ENCODE data around the gene MRPL10. TPM values are rescaled to one million over a fixed set of nuclear protein-coding genes. Genes with fewer than 3 reads are reported as not detected.
A peak's percentile ranks its signal among the peaks of the same experiment; 100 is the strongest.

Gene MRPL10
- total RNA-seq, 1 experiment from 2014 or later = 67.2 TPM

GRCh38 chr17:47812146-47812920 lies 19.0 kb downstream of the MRPL10 start:
- peak; percentile 24 for DNase-seq
- Histone ChIP-seq H3K14ac (ENCODE audit: insufficient read depth, low read length) (no peak overlapping the region), H3K18ac (ENCODE audit: insufficient read length, low read depth, low read length) (no peak overlapping the region)

More at GRCh38 chr17:47812146-47812920, 19.0 kb downstream of the MRPL10 start:
- H2BK15ac ChIP-seq (ENCODE audit: low read depth, low read length) = no peak overlapping the region
- H3K27ac Mint-ChIP-seq = peak overlapping the region in 2 of 3 experiments; percentile 28 to 82; a peak in 2 of 7 replicates
- peaks cover 6 to 7% of the 10 kb centered on the region in 2 experiments; a peak in 3 of 4 replicates for H3K4me1 Mint-ChIP-seq
- no peak overlapping the region for H4K5ac ChIP-seq (ENCODE audit: insufficient read length, low read depth, low read length)
- H4K91ac ChIP-seq (ENCODE audit: insufficient read length, low read depth, low read length) = no peak overlapping the region
- H3K23me2 ChIP-seq (ENCODE audit: insufficient read length, low read depth, low read length, poor library complexity, severe bottlenecking) = no peaks in the 10 kb centered on the region
- H3K79me2 ChIP-seq (ENCODE audit: insufficient read depth, low read length) = no peaks in the 10 kb centered on the region
- no peak overlapping the region for H2BK12ac ChIP-seq (ENCODE audit: insufficient read length, low read depth, low read length)
- H2AK5ac ChIP-seq (ENCODE audit: insufficient read length, low read length) = no peak overlapping the region
- no peak overlapping the region for H3T11ph ChIP-seq (ENCODE audit: low read length)
- no peak for TF ChIP-seq CTCF (conservative IDR thresholded peaks at IDR 0.05)
- no peak overlapping the region for H3K56ac ChIP-seq (ENCODE audit: insufficient read length, low read depth, low read length)
- H3K36me3 Mint-ChIP-seq (ENCODE audit: insufficient read depth in 1 of 3, low read depth in 3 of 3) = peaks cover 0 to 27% (median 4%) of the 10 kb centered on the region in 3 experiments; a peak in 6 of 7 replicates
- no peak overlapping the region for H2BK5ac ChIP-seq (ENCODE audit: insufficient read length, low read length)
- WGBS (ENCODE audit: extremely low coverage, insufficient read length, low lambda C conversion rate) = no CpG with 5 or more reads among the region's 18 CpGs
- H3K4me1 ChIP-seq (ENCODE audit: insufficient read depth, low read length) = no peaks in the 10 kb centered on the region
- no peak overlapping the region for H3K4me3 Mint-ChIP-seq
- H2BK20ac ChIP-seq (ENCODE audit: low read depth, low read length, poor library complexity, severe bottlenecking) = no peak overlapping the region
- no peaks in the 10 kb centered on the region for H3K27me3 Mint-ChIP-seq (ENCODE audit: low read depth)
- no peak overlapping the region for H3K23ac ChIP-seq (ENCODE audit: insufficient read length, low read depth, low read length)
- H4K8ac ChIP-seq (replicated peaks; ENCODE audit: insufficient read length, low read depth, low read length) = no peak overlapping the region
- no peak overlapping the region for H3K9ac ChIP-seq (ENCODE audit: extremely low read depth, insufficient read length, low read length)
- H3K9me3 Mint-ChIP-seq = no peaks in the 10 kb centered on the region; a peak in 1 of 5 replicates
- H3K9me3 ChIP-seq (ENCODE audit: control insufficient read depth, low read depth, low read length) = no peaks in the 10 kb centered on the region
- H3K79me1 ChIP-seq (ENCODE audit: insufficient read depth, low read depth, low read length, poor library complexity, severe bottlenecking) = no peaks in the 10 kb centered on the region
- H3K4me2 ChIP-seq (ENCODE audit: insufficient read depth, insufficient read length, low read length) = no peak overlapping the region
- no peak overlapping the region for H2AFZ ChIP-seq (ENCODE audit: low read length)
- no peak overlapping the region for H3K27ac ChIP-seq (ENCODE audit: insufficient read length, low read depth, low read length)
- H2BK120ac ChIP-seq (ENCODE audit: low read depth, low read length, poor library complexity, severe bottlenecking) = no peak overlapping the region
- H3K4ac ChIP-seq (ENCODE audit: low read depth, low read length) = no peak overlapping the region
- no peaks in the 10 kb centered on the region for H3K27me3 ChIP-seq (ENCODE audit: insufficient read depth, low read length)
- H4K20me1 ChIP-seq (ENCODE audit: control insufficient read depth, insufficient read depth, insufficient read length) = no peaks in the 10 kb centered on the region

Data from H9 (cell line).